A549 treated with ZK216348 at 1 μM for 4 hours (cell line): Measurements from ENCODE around the gene NPL. TPM values are rescaled to one million over a fixed set of nuclear protein-coding genes. Genes with fewer than 3 reads are reported as not detected.

Experiments
- total RNA-seq: library from RNA; stranded (reverse); fragments of 200-300 nt; extraction: Qiagen RNA extraction; gene quantifications from 5 replicates; pipeline ENCODE4 v1.2.3, GENCODE V29; 2022; ENCODE audit warnings: low read depth

The NPL gene, protein sequence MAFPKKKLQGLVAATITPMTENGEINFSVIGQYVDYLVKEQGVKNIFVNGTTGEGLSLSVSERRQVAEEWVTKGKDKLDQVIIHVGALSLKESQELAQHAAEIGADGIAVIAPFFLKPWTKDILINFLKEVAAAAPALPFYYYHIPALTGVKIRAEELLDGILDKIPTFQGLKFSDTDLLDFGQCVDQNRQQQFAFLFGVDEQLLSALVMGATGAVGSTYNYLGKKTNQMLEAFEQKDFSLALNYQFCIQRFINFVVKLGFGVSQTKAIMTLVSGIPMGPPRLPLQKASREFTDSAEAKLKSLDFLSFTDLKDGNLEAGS
- total RNA-seq, result 0.67 to 1.6 TPM (median 0.75 TPM) in 5 replicates

DNA sequence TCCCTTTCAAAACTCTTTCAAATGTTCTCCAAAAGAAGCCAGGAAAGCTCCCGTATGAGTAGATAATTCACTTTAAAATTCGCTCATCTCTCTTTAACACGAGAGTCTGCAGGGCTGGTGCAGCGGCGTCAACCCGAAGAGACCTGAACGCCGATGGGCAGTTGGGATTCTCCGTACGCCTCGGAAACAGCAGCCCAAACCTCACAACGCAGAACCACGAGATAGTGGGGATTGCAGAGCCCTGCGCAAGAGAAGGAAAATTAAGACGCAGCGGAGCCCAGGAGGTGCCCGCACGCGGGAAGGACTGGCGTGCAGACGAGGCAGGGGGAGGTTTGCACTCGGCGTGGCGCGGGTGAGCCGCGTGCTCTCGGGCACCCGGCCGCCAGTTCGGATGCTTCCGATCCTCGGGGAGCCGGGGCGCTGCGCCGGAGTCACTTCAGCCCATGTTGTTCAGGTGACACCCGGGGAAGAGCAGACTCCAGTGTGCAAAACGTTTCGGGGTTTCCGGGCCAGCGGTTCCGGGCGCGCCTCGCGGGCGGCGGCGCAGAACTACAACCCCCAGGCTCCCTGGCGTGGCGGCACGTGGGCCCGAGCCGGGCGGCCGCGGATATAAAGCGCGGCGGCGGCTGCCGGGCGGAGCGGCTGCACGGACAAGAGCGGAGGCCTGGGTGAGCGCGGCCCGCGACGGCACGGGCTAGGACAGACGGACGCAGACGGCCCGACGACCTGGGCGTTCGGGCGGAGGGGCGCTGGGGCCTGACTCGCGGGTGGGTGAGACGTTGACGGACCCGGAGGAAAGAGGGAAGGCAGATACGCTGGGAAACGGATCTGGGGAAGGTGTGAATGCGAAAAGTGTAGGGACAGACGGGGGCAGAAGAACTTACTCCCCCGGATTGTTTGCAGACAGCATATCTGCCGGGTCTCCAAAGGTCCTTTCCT, at the start of gene NPL:
Gene NPL, plus strand, starts transcription at position 636 of the 939 bp plus-strand sequence. CDS start 4,599 bp downstream, outside the sequence.

DNA sequence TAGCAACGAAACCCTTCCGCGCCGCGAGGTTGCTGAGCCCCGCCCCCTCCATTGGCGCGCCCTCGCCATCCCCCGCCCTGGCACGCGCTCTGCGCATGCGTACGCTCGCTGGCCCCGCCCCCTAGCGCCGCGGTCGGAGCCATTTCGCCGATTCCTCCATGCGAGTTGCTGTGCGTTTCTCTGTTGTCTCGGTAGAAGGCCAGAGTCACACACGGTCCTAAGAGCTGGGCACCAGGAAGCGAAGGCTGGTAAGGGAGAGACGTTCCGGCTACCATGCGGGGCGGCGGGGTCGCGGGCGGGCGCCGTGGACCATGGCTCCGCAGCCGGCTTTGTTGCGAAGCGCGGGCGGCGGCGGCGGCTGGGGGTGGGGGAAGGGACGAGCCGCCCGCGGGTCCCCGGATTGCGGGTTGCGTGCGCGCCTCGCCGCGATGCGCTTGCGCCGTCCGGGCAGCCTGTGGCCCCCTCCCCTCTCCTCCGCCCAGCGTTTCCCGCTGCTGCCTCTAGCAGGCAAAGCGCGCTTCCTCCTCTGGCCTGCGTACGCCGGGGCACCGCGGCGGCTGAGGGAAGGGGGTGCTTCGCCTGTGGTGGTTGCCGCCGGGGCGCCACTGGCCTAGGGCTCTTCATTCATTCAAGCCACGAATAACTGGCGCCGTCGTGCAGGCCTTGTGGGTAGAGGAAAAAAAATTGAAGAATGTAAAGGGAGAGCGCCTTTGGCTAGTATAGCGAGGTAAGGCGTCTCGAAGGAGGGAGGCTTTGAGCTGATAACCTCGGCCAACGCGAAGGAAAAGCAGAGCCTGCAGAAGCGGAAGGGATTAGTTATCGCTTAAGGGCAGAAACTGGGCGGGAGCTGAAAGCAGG, 49.9 kb downstream of the NPL start, which contains the start of gene DHX9:
Gene DHX9, plus strand, starts transcription at position 139 of the 858 bp plus-strand sequence. CDS start 3,220 bp downstream, outside the sequence.

Other genes starting within 250 kb of the NPL start
- gene RNASEL, start 200.5 kb upstream of the NPL start, total RNA-seq, result 1.3 to 2.4 TPM (median 2.2 TPM) in 5 replicates
- 0.14 to 0.33 TPM (median 0.24 TPM) in 5 replicates for gene RGS16, start 185.4 kb upstream of the NPL start, total RNA-seq
- not detected in 5 replicates for gene RGS8, start 105.2 kb upstream of the NPL start, total RNA-seq
- 166 to 190 TPM (median 174 TPM) in 5 replicates for gene DHX9, start 49.6 kb downstream of the NPL start, total RNA-seq
- not detected in 5 replicates for gene SHCBP1L, start 163.4 kb downstream of the NPL start, total RNA-seq
- gene LAMC1, start 233.6 kb downstream of the NPL start, total RNA-seq, result 100 to 126 TPM (median 119 TPM) in 5 replicates